Pancreas (tissue), 10 donors: ENCODE measurements around the gene RICTOR. TPM values are rescaled to one million over a fixed set of nuclear protein-coding genes. Genes with fewer than 3 reads are reported as not detected.

Experiments
- ATAC-seq, 4 donors: fragments of 200-7000 bp; cut with Tn5 transposase; one replicate each; pipeline versions ENCODE4 v1.8.0 to v1.9.1; 2020; ENCODE audit warnings: mild to moderate bottlenecking in 4 of 4, moderate library complexity in 4 of 4
- DNase-seq, 6 donors: peaks; one replicate each; pipeline ENCODE4 v3.0.0-alpha.2; 2020
- FAIRE-seq: peaks from 2 replicates; lab custom pipeline; 2012; peaks lifted over from hg19 to GRCh38; lab: Jason Lieb, UNC
- H3K27ac ChIP-seq, 4 donors: fragments of 200-600 bp; sonication (generic); 1 replicate in 3 of 4; 2 replicates in 1 of 4; pipeline versions ENCODE4 v1.5.0 to v1.8.0; 2020
- H3K27me3 ChIP-seq, 4 donors: fragments of 200-600 bp; one replicate each; pipeline ENCODE4 v1.8.0; 2021
- H3K36me3 ChIP-seq, 3 donors: fragments of 200-600 bp; sonication (generic) in 1 of 3; one replicate each; pipeline versions ENCODE4 v1.5.0 to v1.8.0; 2020 to 2021
- H3K4me1 ChIP-seq, 3 donors: fragments of 200-600 bp; one replicate each; pipeline ENCODE4 v1.8.0; 2021
- H3K4me3 ChIP-seq, 4 donors: fragments of 200-600 bp; sonication (generic) in 2 of 4; one replicate each; pipeline versions ENCODE4 v1.5.0 to v1.8.0; 2020 to 2021
- H3K9me3 ChIP-seq, 4 donors: fragments of 200-600 bp; one replicate each; pipeline ENCODE4 v1.8.0; 2021
- CTCF ChIP-seq, 4 donors: fragments of 200-600 bp; sonication (generic) in 3 of 4; IDR thresholded peaks; one replicate each; pipeline versions ENCODE4 v1.5.0 to v1.8.0; 2021; ENCODE audit warnings: antibody characterized with exemption in 4 of 4
- WGBS, 2 donors: extraction: QIAGEN DNeasy Blood & Tissue Kit; methylation state at CpG; one replicate each; pipeline ENCODE4 v1.1.7; 2013; 5-methylcytosine and 5-hydroxymethylcytosine counted together
- intact Hi-C, 3 donors: fragments of 100-400 bp; cut with DNase I; formaldehyde crosslinking; loops; one replicate each; pipeline versions ENCODE4 v1.11.1 to v1.14.2; 2022
- polyA plus RNA-seq, 2 donors: library from polyadenylated mRNA; stranded (reverse); fragments of 200-250 nt; gene quantifications; one replicate each; pipeline ENCODE4 v1.2.3, GENCODE V29; 2013
- total RNA-seq, 6 donors: library from RNA; stranded (reverse); fragmentation: NEBNext Ultra II Directional in 4 of 6; extraction: Animal tissue kit (Norgen Biotek cat#: 25700) in 4 of 6; gene quantifications; one replicate each; pipeline versions ENCODE4 v1.2.1 to v1.2.4, GENCODE V29; 2021 to 2023
- donor health status: healthy with polysubstance abuse.
- donor health status: DM: no; HTN: no; CAD: no; lungs with moderate emphysema.
- donor health status: DM: no; HTN: no; CAD: no.
- donor health status: control.
- donor health status: control.
- donor health status: Bipolar disorder and iron deficiency.
- donor health status: DM: yes; HTN: yes; CAD: no.
- donor health status: DM: no; HTN: no; CAD: no.
- donor health status: DM: no; HTN: no; CAD: no.
- donor health status: DM: yes; HTN: yes; CAD: no.

The RICTOR gene
- total and polyA plus RNA-seq, 8 donors = 4.2 to 23.0 (median 14.1) TPM

DNA sequence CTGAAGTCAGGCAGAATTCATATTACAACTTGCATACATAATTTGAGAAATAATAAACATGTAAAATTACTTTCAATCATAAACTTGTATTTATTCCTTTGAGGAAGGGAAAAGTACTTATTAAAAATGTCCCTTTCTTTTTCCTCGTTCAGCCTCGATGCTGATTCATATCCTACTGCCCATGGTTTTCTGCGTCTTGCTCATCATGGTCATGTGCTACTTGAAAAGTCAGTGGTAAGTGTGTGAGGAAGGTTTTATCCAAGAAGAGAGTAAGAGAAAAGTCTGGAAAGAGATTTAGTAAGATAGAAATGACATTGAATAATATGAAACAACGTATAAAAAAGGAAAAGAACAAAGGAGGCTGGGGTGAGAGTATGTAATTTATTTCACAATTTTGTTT, 142.5 kb downstream of the RICTOR start:
- 95 to 96% methylated on average over 4 of the region's 4 CpGs for WGBS, 2 donors
- Histone ChIP-seq H3K27ac (no peak overlapping the region), H3K4me1 (peaks cover 0 to 6% (median 4%) of the 10 kb centered on the region in 3 donors), H3K27me3 (no peaks in the 10 kb centered on the region), H3K36me3 (no peaks in the 10 kb centered on the region), H3K4me3 (no peak overlapping the region), H3K9me3 (no peaks in the 10 kb centered on the region)
- DNase-seq (no peak), FAIRE-seq (no peak), ATAC-seq (no peak)
- TF ChIP-seq CTCF (IDR thresholded peaks at IDR 0.05) = no peak
- intact Hi-C loops = no loop called here

DNA sequence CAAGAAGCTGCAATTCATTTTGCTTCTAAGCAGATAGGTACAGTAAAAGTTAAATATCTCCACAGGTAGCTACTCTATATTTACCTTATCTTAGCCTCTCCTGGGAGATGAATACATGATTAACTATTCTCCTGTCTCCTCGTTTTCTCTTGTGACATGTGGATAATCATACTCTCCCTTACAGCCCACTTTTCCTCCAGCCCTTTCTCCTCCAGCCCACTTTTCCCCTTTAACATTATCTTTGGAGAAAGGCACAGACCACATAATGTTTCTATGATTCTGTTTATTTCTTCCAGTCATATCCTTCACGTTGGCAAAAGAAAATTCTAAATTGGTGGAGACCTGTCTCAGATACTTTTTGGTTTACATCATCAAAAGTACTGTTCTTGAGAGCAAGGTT, 144.4 kb downstream of the RICTOR start:
- no peaks in the 10 kb centered on the region for H3K9me3 ChIP-seq
- 54 to 63% methylated on average over 2 of the region's 2 CpGs for WGBS, 2 donors
- no peaks in the 10 kb centered on the region for H3K36me3 ChIP-seq
- no peak overlapping the region for H3K4me3 ChIP-seq
- intact Hi-C loops = loop anchor here in 1 of 3 donors (10.0 kb wide), 1 partner anchor 95 kb away; no protein-coding TSS in a partner anchor
- no peaks in the 10 kb centered on the region for H3K27me3 ChIP-seq
- DNase-seq = no peak
- FAIRE-seq = no peak
- H3K4me1 ChIP-seq = peaks cover 0 to 6% (median 4%) of the 10 kb centered on the region in 3 donors
- no peak for TF ChIP-seq CTCF (IDR thresholded peaks at IDR 0.05)
- no peak for ATAC-seq
- no peak overlapping the region for H3K27ac ChIP-seq

- intact Hi-C loops = loop anchor here in 1 of 3 donors (10.0 kb wide), 1 partner anchor 93 kb away; no protein-coding TSS in a partner anchor
- peaks cover 0 to 6% (median 0%) of the 10 kb centered on the region in 3 donors for H3K4me1 ChIP-seq
- FAIRE-seq = no peak
- 73 to 80% methylated on average over 2 of the region's 2 CpGs for WGBS, 2 donors
- no peaks in the 10 kb centered on the region for H3K36me3 ChIP-seq
- no peak for TF ChIP-seq CTCF (IDR thresholded peaks at IDR 0.05)
- H3K4me3 ChIP-seq = no peak overlapping the region
- H3K27me3 ChIP-seq = no peaks in the 10 kb centered on the region
- ATAC-seq = no peak
- DNase-seq = no peak
- no peak overlapping the region for H3K27ac ChIP-seq
- no peaks in the 10 kb centered on the region for H3K9me3 ChIP-seq
Measured at GRCh38 chr5:38927470-38927869, 146.7 kb downstream of the RICTOR start.

GRCh38 chr5:38926121-38926520, 148.1 kb downstream of the RICTOR start:
- no peaks in the 10 kb centered on the region for H3K27me3 ChIP-seq
- no peak overlapping the region for H3K27ac ChIP-seq
- no peak for TF ChIP-seq CTCF (IDR thresholded peaks at IDR 0.05)
- H3K4me3 ChIP-seq = no peak overlapping the region
- no peak for DNase-seq
- WGBS, 2 donors = 82 to 91% methylated on average over 3 of the region's 3 CpGs
- intact Hi-C loops = loop anchor here in 1 of 3 donors (10.0 kb wide), 1 partner anchor 91 kb away; no protein-coding TSS in a partner anchor
- peaks cover 0 to 6% (median 0%) of the 10 kb centered on the region in 3 donors for H3K4me1 ChIP-seq
- no peaks in the 10 kb centered on the region for H3K9me3 ChIP-seq
- ATAC-seq = no peak
- no peaks in the 10 kb centered on the region for H3K36me3 ChIP-seq
- FAIRE-seq = no peak

DNA sequence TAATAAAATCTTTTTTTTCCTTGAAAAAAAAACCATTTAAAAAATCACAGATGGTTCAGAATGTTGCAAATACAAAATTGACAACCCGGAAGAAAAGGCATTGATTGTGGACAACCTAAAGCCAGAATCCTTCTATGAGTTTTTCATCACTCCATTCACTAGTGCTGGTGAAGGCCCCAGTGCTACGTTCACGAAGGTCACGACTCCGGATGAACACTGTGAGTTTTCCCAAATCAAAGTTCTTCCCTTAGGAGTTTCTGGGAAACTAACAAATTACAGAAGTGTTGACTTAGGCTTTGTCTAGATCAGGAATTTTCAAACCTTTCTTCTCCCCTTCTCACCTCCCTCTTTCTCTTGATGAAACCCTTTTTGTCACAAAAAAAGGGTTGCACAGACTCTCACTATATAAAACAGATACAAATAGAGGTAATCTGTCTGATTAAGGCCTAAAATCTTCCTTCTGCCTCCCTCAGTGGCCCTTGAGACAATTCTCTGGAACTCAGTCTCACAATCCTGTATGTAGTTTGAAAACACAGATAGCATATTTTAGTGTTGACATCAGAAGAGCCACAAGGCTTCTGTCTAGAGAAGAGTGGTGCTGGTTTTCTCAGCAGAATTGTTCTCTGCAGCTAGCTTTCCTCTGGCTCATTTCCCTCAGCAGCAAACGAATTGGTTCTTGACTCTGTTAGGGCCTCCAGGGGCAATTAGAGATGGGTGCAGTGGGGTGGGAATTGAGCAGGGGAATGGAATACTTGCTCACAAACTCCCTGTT, 148.9 kb downstream of the RICTOR start:
- Histone ChIP-seq H3K36me3 (no peaks in the 10 kb centered on the region), H3K4me1 (peaks cover 0 to 6% (median 0%) of the 10 kb centered on the region in 3 donors), H3K27me3 (no peaks in the 10 kb centered on the region), H3K27ac (no peak overlapping the region), H3K9me3 (no peaks in the 10 kb centered on the region), H3K4me3 (no peak overlapping the region)
- DNase-seq (no peak), FAIRE-seq (no peak), ATAC-seq (peak in 1 of 4 donors; percentile 19)
- 78 to 88% methylated on average over 6 of the region's 6 CpGs for WGBS, 2 donors
- TF ChIP-seq CTCF (IDR thresholded peaks at IDR 0.05) = no peak
- intact Hi-C loops = loop anchor here in 1 of 3 donors (10.0 kb wide), 1 partner anchor 91 kb away; no protein-coding TSS in a partner anchor
